SK-N-SH (cell line): ENCODE data around the gene KCNC4.

Source experiments
- EP300 ChIP-seq, 2 experiments: IDR thresholded peaks; 2 replicates each; pipeline versions ENCODE4 v1.4.0 to v1.6.1; 2012; ENCODE audit warnings: borderline replicate concordance in 1 of 2, low read depth in 1 of 2, low read length in 1 of 2
- JUND ChIP-seq: IDR thresholded peaks from 2 replicates; pipeline ENCODE4 v1.4.0; 2012
- TF ChIP-seq, protein P1 (sequence below): fragments of 200-600 bp; sonication (generic); IDR thresholded peaks from 2 replicates; pipeline ENCODE4 v1.6.1; 2017; ENCODE audit warnings: antibody characterized with exemption, mild to moderate bottlenecking, moderate library complexity

DNA sequence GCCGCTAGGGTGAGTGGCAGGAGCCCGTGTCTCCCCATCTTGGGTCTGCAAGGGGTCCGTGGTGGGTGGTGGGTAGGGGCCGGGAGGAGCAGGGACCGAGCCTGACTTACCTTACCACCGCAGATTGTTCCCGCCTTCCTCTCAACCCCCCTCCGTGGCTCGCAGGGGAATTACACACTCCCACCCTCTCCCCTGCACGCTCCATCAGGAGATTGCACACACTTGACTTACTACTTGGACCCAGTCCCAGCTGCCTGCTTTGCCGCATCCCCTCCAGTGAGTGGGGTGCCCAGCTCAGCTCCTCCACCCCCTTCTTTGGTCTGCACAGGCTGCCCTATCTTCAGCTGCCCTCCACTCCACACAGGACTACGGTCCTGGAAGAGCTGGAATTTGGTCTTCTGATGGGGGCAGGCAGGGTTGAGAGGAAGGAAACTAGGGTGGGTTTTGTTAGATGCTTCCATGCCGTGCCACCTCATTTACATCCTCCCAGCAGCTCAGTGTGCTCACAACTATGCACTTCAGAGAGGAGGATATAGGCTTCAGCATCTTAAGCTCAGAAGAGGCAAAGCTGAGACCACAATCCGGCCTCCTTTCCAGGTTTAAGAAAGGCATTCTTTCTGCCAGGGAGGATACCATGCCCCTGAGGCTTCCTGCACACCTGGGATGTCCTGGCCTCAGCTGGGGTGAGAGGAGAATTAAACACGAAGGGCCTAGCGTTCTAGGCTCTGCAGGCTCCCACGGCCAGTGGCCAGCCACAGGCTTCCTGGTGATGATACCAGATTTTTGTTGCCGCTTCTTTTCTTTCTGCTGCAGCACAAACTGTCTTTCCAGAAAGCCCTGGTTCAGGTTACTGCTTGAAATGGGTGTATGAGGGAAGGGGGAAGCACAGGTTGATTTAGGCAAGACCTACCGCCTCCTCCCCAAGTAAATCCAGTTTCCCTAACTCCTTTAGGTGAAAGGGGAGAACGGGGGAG, 2.3 kb downstream of the KCNC4 start:
- TF ChIP-seq EP300 (IDR thresholded peaks at IDR 0.05; ENCODE audit: borderline replicate concordance in 1 of 2, low read depth in 1 of 2, low read length in 1 of 2) (no peak), JUND (no peak)
- TF ChIP-seq, protein P1, sequence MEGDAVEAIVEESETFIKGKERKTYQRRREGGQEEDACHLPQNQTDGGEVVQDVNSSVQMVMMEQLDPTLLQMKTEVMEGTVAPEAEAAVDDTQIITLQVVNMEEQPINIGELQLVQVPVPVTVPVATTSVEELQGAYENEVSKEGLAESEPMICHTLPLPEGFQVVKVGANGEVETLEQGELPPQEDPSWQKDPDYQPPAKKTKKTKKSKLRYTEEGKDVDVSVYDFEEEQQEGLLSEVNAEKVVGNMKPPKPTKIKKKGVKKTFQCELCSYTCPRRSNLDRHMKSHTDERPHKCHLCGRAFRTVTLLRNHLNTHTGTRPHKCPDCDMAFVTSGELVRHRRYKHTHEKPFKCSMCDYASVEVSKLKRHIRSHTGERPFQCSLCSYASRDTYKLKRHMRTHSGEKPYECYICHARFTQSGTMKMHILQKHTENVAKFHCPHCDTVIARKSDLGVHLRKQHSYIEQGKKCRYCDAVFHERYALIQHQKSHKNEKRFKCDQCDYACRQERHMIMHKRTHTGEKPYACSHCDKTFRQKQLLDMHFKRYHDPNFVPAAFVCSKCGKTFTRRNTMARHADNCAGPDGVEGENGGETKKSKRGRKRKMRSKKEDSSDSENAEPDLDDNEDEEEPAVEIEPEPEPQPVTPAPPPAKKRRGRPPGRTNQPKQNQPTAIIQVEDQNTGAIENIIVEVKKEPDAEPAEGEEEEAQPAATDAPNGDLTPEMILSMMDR: no peak
